RWPE1 (cell line): Measurements from ENCODE around the gene OR51S1.
A peak's percentile ranks its signal among the peaks of the same experiment; 100 is the strongest.

Source experiments
- CTCF ChIA-PET: fragments of 350-600 bp; sonication (Branson Sonifier 250); formaldehyde crosslinking; extraction: SDS; loops from one replicate; lab custom pipeline; 2021; lab: Yijun Ruan, JAX
- POLR2A ChIA-PET: fragments of 400-600 bp; formaldehyde crosslinking; extraction: SDS; loops from one replicate; lab custom pipeline; 2020; ENCODE audit warnings: antibody characterized with exemption; ENCODE audit not compliant: low non-redundant PET; lab: Yijun Ruan, JAX
- DNase-seq: peaks from one replicate; pipeline ENCODE4 v3.0.0; 2012; ENCODE audit warnings: low spot score
- H3K27ac ChIP-seq: fragments of 450-650 bp; 2 replicates; pipeline ENCODE4 v1.5.1; 2017
- TF ChIP-seq, protein P1 (sequence below): fragments of 450-650 bp; conservative IDR thresholded peaks from 2 replicates; pipeline ENCODE4 v1.5.1; 2017; ENCODE audit warnings: low read depth, mild to moderate bottlenecking

The OR51S1 gene

DNA sequence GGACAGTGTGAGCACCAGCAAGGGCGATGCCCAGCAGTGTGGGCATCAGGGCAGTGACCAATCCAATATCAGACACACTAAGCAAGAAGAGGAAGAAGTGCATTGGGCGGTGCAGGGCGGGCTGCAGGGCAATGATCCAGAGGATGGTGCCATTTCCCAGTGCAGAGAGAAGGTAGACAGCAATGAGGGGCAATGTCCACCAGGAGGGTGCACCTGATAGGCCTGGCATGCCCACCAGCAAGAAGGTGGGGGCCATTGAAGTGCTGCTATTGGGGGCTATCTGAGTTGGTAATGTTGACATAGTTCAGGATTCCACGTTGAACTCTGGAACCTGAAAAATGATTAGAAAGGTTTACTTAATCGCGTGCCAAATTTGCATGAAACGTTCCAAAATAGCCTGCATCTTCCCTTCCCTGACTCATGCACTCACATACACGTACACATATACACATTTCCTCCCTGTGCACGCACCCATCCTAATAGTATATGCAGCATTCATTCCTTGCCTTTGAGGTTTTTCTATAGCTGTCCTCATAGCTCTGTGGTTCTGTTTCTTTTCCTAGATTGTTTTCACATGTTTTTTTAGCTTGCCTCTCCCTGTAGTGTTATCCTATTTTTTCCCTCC is at the start of gene OR51S1:
TSS of gene OR51S1 (minus strand) at position 301 of the 625 bp plus-strand sequence. CDS start at position 301, 0 bp downstream.
- ChIA-PET CTCF (no interaction called here), POLR2A (no interaction called here)
- no peak for DNase-seq
- TF ChIP-seq, protein P1, sequence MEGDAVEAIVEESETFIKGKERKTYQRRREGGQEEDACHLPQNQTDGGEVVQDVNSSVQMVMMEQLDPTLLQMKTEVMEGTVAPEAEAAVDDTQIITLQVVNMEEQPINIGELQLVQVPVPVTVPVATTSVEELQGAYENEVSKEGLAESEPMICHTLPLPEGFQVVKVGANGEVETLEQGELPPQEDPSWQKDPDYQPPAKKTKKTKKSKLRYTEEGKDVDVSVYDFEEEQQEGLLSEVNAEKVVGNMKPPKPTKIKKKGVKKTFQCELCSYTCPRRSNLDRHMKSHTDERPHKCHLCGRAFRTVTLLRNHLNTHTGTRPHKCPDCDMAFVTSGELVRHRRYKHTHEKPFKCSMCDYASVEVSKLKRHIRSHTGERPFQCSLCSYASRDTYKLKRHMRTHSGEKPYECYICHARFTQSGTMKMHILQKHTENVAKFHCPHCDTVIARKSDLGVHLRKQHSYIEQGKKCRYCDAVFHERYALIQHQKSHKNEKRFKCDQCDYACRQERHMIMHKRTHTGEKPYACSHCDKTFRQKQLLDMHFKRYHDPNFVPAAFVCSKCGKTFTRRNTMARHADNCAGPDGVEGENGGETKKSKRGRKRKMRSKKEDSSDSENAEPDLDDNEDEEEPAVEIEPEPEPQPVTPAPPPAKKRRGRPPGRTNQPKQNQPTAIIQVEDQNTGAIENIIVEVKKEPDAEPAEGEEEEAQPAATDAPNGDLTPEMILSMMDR = no peak
- no peak within 1 kb of the TSS for H3K27ac ChIP-seq

- CTCF ChIA-PET = no interaction called here
- DNase-seq = peak; percentile 34
- no peak overlapping the region for H3K27ac ChIP-seq
- TF ChIP-seq, protein P1 = no peak
- POLR2A ChIA-PET = no interaction called here
Measured at GRCh38 chr11:4891996-4892640, 43.1 kb upstream of the OR51S1 start.

DNA sequence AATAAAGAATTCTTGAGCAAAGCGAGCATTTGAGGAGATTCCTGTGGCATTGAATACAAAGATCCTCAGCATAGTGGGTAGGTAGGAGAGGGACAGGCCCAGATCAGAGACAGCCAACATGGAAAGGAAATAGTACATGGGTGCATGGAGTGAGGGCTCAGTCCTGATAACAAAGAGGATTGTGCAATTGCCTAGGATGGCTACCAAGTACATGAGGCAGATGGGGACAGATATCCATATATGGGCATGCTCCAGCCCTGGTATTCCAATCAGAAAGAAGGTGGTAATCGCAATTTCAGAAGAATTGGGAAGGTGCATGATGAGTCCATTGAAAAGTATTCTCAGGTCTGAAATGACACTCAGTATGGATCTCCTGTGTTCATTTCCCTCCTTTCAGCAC is 41.3 kb upstream of the OR51S1 start:
- DNase-seq = no peak
- TF ChIP-seq, protein P1 = no peak
- ChIA-PET POLR2A (no interaction called here), CTCF (interaction anchor here (0.6 kb wide), 1 partner anchor 16 kb away, joined by 3 read pairs; no protein-coding TSS in a partner anchor)
- no peak overlapping the region for H3K27ac ChIP-seq

DNA sequence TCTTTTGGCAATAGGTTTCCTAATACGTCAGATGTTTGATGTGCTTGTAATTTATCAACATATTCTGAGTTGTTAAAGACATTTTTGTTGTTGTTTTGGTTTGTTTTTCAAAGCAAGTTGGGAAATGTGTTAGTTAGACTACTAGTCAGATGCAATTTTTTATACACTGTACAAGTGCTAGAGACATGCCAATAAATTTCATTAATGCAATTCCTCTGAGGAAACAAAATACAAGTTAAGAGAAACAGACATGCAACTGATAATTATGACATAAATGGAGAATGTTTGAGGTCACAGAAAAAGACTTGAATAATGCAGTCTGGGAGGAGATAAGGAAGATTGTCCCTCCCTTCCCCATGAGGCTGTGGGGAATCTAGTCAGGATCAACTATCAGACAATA is 38.6 kb upstream of the OR51S1 start:
- POLR2A ChIA-PET = no interaction called here
- H3K27ac ChIP-seq = no peak overlapping the region
- TF ChIP-seq, protein P1 = no peak
- CTCF ChIA-PET = no interaction called here
- no peak for DNase-seq

DNA sequence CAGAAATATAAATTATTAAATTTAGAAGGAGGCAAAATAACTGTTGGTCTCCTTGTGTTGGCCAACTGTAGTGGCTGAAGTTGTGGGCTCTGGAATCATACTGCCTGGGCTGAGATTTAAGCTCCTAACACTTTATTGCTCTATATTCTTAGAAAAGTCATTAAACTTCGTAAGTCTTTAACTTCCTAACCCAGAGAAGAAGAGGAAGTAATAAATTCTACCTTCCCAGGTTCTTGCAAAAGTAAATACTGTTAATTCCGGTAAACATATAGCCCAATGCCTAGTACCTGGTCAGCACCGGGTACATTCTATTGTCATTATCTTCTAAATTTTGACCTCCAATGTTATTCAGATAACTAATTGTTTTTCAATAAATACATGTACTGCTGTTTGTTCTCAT is 37.2 kb upstream of the OR51S1 start:
- CTCF ChIA-PET = no interaction called here
- no peak overlapping the region for H3K27ac ChIP-seq
- TF ChIP-seq, protein P1 = no peak
- DNase-seq = no peak
- POLR2A ChIA-PET = no interaction called here

DNA sequence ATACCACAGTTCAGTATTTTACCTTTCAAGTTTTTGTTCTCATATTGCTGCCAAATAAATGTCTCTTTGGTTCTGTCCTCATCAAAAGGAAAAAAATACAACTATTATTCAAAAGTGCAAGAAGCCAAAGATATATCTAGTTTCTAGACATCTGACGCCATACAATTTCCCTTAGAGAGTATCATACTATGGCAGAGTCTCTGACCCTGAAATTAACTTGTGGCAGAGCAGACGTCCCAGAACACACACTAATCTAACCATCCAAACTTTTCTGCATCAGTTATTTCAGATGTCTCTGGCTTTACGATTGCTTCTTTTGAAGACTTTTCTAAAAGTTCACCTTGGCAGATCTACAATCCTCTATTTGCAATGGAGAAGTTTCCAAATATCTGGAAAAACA is 35.4 kb upstream of the OR51S1 start:
- H3K27ac ChIP-seq = no peak overlapping the region
- TF ChIP-seq, protein P1 = no peak
- POLR2A ChIA-PET = no interaction called here
- DNase-seq = no peak
- CTCF ChIA-PET = interaction anchor here (0.6 kb wide), 1 partner anchor 344 kb away, joined by 3 read pairs; no protein-coding TSS in a partner anchor
